Body of pancreas (tissue), 4 donors: Measurements from ENCODE around the gene CTH. TPM values are rescaled to one million over a fixed set of nuclear protein-coding genes. Genes with fewer than 3 reads are reported as not detected.

Experiments used
- ATAC-seq: fragments of 150-250 bp; one replicate; pipeline ENCODE4 v1.9.1; 2016
- DNase-seq, 4 donors: peaks; one replicate each; pipeline ENCODE4 v3.0.0-alpha.2; 2019
- H3K27ac ChIP-seq, 4 donors: fragments of 200-600 bp; sonication (generic); 1 replicate in 3 of 4; 2 replicates in 1 of 4; pipeline versions ENCODE4 v1.5.1 to v1.6.1; 2016 to 2019; ENCODE audit warnings: mild to moderate bottlenecking in 1 of 4, mixed read lengths in 1 of 4, moderate library complexity in 1 of 4
- H3K27me3 ChIP-seq, 2 donors: fragments of 200-600 bp; sonication (generic); one replicate each; pipeline ENCODE4 v1.6.0; 2016; ENCODE audit warnings: mild to moderate bottlenecking in 1 of 2
- H3K36me3 ChIP-seq, 2 donors: fragments of 200-600 bp; sonication (generic); replicated peaks in 1 of 2; 2 replicates each; pipeline ENCODE4 v1.5.1; 2016; ENCODE audit warnings: low read depth in 2 of 2; ENCODE audit not compliant: insufficient read depth in 1 of 2
- H3K4me1 ChIP-seq: fragments of 200-600 bp; sonication (generic); one replicate; pipeline ENCODE4 v1.6.0; 2016
- H3K4me3 ChIP-seq, 2 donors: fragments of 200-600 bp; sonication (generic); 1 replicate in 1 of 2; 2 replicates in 1 of 2; pipeline ENCODE4 v1.5.1; 2016 to 2019
- H3K9me3 ChIP-seq, 3 donors: fragments of 200-600 bp; sonication (generic); 1 replicate in 2 of 3; 2 replicates in 1 of 3; pipeline ENCODE4 v1.5.1; 2016
- CTCF ChIP-seq, 7 experiments: fragments of 450-650 bp in 4 of 7; fragments of 200-600 bp in 3 of 7; sonication (generic) in 3 of 7; IDR thresholded peaks; one replicate each; pipeline ENCODE4 v1.5.1; 2016 to 2019; ENCODE audit warnings: antibody characterized with exemption in 7 of 7
- POLR2A ChIP-seq, 3 donors: fragments of 450-650 bp; IDR thresholded peaks; one replicate each; pipeline ENCODE4 v1.6.1; 2016; ENCODE audit warnings: antibody characterized with exemption in 3 of 3, mild to moderate bottlenecking in 2 of 3
- WGBS, 2 donors: methylation state at CpG; one replicate each; pipeline ENCODE4 v1.1.5; 2017; 5-methylcytosine and 5-hydroxymethylcytosine counted together
- intact Hi-C: fragments of 100-400 bp; cut with DNase I; formaldehyde crosslinking; loops from one replicate; pipeline ENCODE4 v1.15.1; 2023
- small RNA-seq: library from RNA; depleted of rRNA; stranded (forward); fragments of <200 nt; gene quantifications from one replicate; pipeline ENCODE3, GENCODE V24; 2016
- total RNA-seq, 2 donors: library from RNA; depleted of rRNA; stranded (reverse); fragments of >200 nt; gene quantifications; one replicate each; pipeline ENCODE4 v1.1.0, GENCODE V29; 2016

Gene CTH
- total RNA-seq, 2 donors from 2014 or later: 5.9 to 7.3 TPM

DNA sequence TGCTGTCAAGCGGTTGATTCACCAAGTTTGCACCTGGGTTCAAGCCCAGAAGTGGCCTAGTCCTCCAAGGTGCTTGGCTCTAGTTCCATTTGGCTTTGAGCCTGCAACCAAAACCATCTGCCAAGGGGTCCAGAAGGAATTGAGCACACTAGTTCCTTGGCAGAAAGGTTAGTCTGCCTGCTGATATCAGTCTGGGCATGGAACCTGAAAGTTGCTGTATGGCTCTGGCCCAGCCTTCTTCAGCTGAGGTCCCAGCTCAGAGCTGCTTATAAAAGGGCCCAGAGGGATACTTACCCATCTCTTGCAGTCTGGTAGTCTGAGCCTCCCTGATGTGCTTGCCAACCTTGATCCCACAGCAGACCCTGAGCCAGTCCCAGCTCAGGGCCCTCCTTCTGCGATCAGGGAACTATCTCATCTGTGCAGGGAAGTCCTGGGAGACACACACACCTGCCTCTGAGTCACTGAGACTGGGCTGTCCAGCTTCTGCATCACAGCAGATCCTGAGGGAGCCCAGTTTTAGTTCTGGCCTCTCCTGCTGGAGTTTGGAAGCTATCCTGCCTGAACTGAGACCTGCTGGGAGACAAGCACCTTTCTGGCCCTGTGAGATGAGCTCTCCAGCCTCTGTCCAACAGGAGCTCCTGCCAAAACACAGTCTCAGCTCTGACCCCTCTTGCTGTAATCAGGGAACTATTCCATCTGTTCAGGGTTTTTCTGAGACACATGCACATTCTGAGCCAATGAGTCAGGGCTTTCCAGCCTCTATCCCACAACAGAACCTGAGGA is 75.8 kb downstream of the CTH start:
- H3K27ac ChIP-seq: peak overlapping the region; percentile 36 to 59 (median 46)
- peak; percentile 58 to 79 (median 70) for DNase-seq
- peak; percentile 82 for ATAC-seq
- intact Hi-C loops: no loop called here
- 24 to 33% methylated on average over 2 of the region's 2 CpGs for WGBS, 2 donors
- H3K4me1 ChIP-seq: peaks cover 21% of the 10 kb centered on the region
- no peak overlapping the region for H3K4me3 ChIP-seq
- no peaks in the 10 kb centered on the region for H3K36me3 ChIP-seq
- no peaks in the 10 kb centered on the region for H3K27me3 ChIP-seq
- TF ChIP-seq CTCF (IDR thresholded peaks at IDR 0.05) (no peak), POLR2A (IDR thresholded peaks at IDR 0.05) (peak in 1 of 3 donors; percentile 4)
- H3K9me3 ChIP-seq: no peaks in the 10 kb centered on the region

DNA sequence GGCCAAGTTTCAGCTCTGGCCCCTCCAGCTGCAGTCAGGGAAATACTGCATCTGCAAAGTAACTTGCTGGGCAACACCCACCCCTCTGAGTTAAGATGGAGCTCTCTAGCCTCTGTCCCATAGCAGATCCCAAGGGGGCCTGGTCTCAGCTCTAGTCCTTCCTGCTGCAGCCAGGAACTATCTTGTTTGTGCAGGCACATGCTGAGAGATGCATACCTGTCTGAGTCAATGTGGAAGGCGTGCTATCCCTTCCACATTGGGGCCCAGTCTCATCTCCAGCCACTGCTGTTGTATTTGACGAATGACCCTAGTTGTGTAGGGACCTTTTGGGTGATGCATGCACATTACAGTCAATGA is 76.4 kb downstream of the CTH start:
- H3K27ac ChIP-seq: peak overlapping the region in 3 of 4 donors; percentile 38 to 59 (median 54)
- peaks cover 21% of the 10 kb centered on the region for H3K4me1 ChIP-seq
- no peak for ATAC-seq
- intact Hi-C loops: no loop called here
- 96% methylated on average over 2 of the region's 2 CpGs; no CpG with 5 or more reads in 1 of the 2 donors for WGBS, 2 donors
- no peaks in the 10 kb centered on the region for H3K36me3 ChIP-seq
- H3K9me3 ChIP-seq: no peaks in the 10 kb centered on the region
- H3K4me3 ChIP-seq: no peak overlapping the region
- H3K27me3 ChIP-seq: no peaks in the 10 kb centered on the region
- TF ChIP-seq CTCF (IDR thresholded peaks at IDR 0.05) (no peak), POLR2A (IDR thresholded peaks at IDR 0.05) (peak in 1 of 3 donors; percentile 4)
- peak in 1 of 4 donors; percentile 14 for DNase-seq

GRCh38 chr1:70487910-70488665 is 77.0 kb downstream of the CTH start:
- no peaks in the 10 kb centered on the region for H3K9me3 ChIP-seq
- H3K27ac ChIP-seq: peak overlapping the region in 2 of 4 donors; percentile 38 to 59
- WGBS, 2 donors: 34 to 35% methylated on average over 6 of the region's 6 CpGs
- no peak overlapping the region for H3K4me3 ChIP-seq
- peaks cover 21% of the 10 kb centered on the region for H3K4me1 ChIP-seq
- DNase-seq (peak; percentile 25 to 49 (median 38)), ATAC-seq (peak; percentile 41)
- intact Hi-C loops: no loop called here
- H3K36me3 ChIP-seq: no peaks in the 10 kb centered on the region
- no peaks in the 10 kb centered on the region for H3K27me3 ChIP-seq
- TF ChIP-seq CTCF (IDR thresholded peaks at IDR 0.05): peak; percentile 40 to 86 (median 65)
- no peak for TF ChIP-seq POLR2A (IDR thresholded peaks at IDR 0.05)

Small RNA genes within 50 kb of the gene (small RNA-seq; reads per million reads assigned to genes)
- gene RF00017: not detected

Other genes starting within 250 kb of the CTH start
- 1 to 10 TPM; 3.3 to 7.3 TPM for gene LRRC40, start 205.7 kb upstream of the CTH start, total RNA-seq
- 100 to 1,000 TPM; 157 to 174 TPM for gene SRSF11, start 189.9 kb upstream of the CTH start, total RNA-seq
- gene ANKRD13C, start 56.5 kb upstream of the CTH start, total RNA-seq: 10 to 100 TPM; 13.7 to 21.8 TPM